HCT116 (cell line): ENCODE data around the gene ERFE. TPM values are rescaled to one million over a fixed set of nuclear protein-coding genes. Genes with fewer than 3 reads are reported as not detected.

Experiments
- ATAC-seq: fragments of 200-7000 bp; cut with Tn5 transposase; 2 replicates; pipeline ENCODE4 v1.9.1; 2020; ENCODE audit warnings: mild to moderate bottlenecking, moderate library complexity
- BruUV-seq: library from RNA; stranded (reverse); fragments of 400-500 nt; replicated peaks from 2 replicates; lab custom pipeline; 2021; lab: Mats Ljungman, UMichigan
- CTCF ChIA-PET: fragments of 300-600 bp; sonication (Branson Sonifier 250); formaldehyde crosslinking; loops from one replicate; lab custom pipeline; 2021; ENCODE audit warnings: antibody characterized with exemption; lab: Charles Lee
- POLR2A ChIA-PET: fragments of 300-600, 350-600 bp; sonication (Branson Sonifier 250); formaldehyde crosslinking; loops from one replicate; lab custom pipeline; 2021; ENCODE audit warnings: antibody characterized with exemption; lab: Charles Lee
- RAD21 ChIA-PET, 2 experiments: fragments of 300-600 bp; sonication (Branson Sonifier 250); formaldehyde crosslinking; loops; one replicate each; lab custom pipeline; 2023; ENCODE audit warnings: low total read pairs in 2 of 2; ENCODE audit not compliant: uncharacterized antibody in 2 of 2, unreplicated experiment in 2 of 2, low non-redundant PET in 1 of 2; lab: Charles Lee
- DNase-seq: peaks from one replicate; pipeline ENCODE4 v3.0.0-alpha.2; 2010; ENCODE audit warnings: low read depth, low spot score
- H2AFZ ChIP-seq: fragments of 200-600 bp; shearing (Covaris generic), sonication (generic); 2 replicates; pipeline ENCODE4 v1.6.1; 2017; ENCODE audit warnings: low read depth, mixed run types, mixed read lengths, antibody characterized with exemption, low read length; ENCODE audit not compliant: poor library complexity, severe bottlenecking
- H3K27ac ChIP-seq: 2 replicates; pipeline ENCODE4 v1.5.1; 2012; ENCODE audit warnings: low read depth, low read length
- H3K27me3 ChIP-seq: fragments of 200-600 bp; sonication (generic); 2 replicates; pipeline ENCODE4 v1.6.1; 2016; ENCODE audit warnings: mixed run types, low read length, mixed read lengths; ENCODE audit not compliant: insufficient read depth
- H3K36me3 ChIP-seq, 2 experiments: fragments of 200-500 bp in 1 of 2; fragments of 200-600 bp in 1 of 2; sonication (Bioruptor generic) in 1 of 2; sonication (generic) in 1 of 2; 2 replicates each; pipeline versions ENCODE4 v1.5.1 to v1.6.1; 2014 to 2016; ENCODE audit warnings: low read length in 2 of 2, inconsistent platforms in 1 of 2, mixed read lengths in 1 of 2, mixed run types in 1 of 2; ENCODE audit not compliant: insufficient read depth in 2 of 2, control insufficient read depth in 1 of 2
- H3K4me1 ChIP-seq, 2 experiments: fragments of 200-600 bp in 1 of 2; sonication (generic) in 1 of 2; 2 replicates each; pipeline versions ENCODE4 v1.5.1 to v1.6.1; 2012 to 2017; ENCODE audit warnings: low read length in 2 of 2, inconsistent platforms in 1 of 2, mild to moderate bottlenecking in 1 of 2, mixed read lengths in 1 of 2, mixed run types in 1 of 2, moderate library complexity in 1 of 2; ENCODE audit not compliant: insufficient read depth in 2 of 2, control insufficient read depth in 1 of 2
- H3K4me2 ChIP-seq: fragments of 200-600 bp; sonication (generic); 2 replicates; pipeline ENCODE4 v1.6.1; 2017; ENCODE audit warnings: mixed run types, low read length, mixed read lengths
- H3K4me3 ChIP-seq, 2 experiments: fragments of 200-600 bp in 1 of 2; sonication (generic) in 1 of 2; replicated peaks in 1 of 2; 2 replicates each; pipeline ENCODE4 v1.5.1; 2011 to 2016; ENCODE audit warnings: low read length in 2 of 2, control low read depth in 1 of 2, low read depth in 1 of 2, mild to moderate bottlenecking in 1 of 2, mixed read lengths in 1 of 2, mixed run types in 1 of 2
- H3K79me2 ChIP-seq: fragments of 200-600 bp; sonication (generic); 2 replicates; pipeline ENCODE4 v1.6.1; 2017; ENCODE audit warnings: mild to moderate bottlenecking, mixed run types, low read length, moderate library complexity, mixed read lengths; ENCODE audit not compliant: insufficient read depth
- H3K9ac ChIP-seq: fragments of 200-600 bp; sonication (generic); 2 replicates; pipeline ENCODE4 v1.6.1; 2016; ENCODE audit warnings: low read length, mixed read lengths
- H3K9me2 ChIP-seq: fragments of 200-600 bp; sonication (generic), shearing (Covaris generic); 2 replicates; pipeline ENCODE4 v1.6.1; 2017; ENCODE audit warnings: mixed run types, mild to moderate bottlenecking, moderate library complexity; ENCODE audit not compliant: insufficient read depth
- H3K9me3 ChIP-seq, 2 experiments: fragments of 200-500 bp in 1 of 2; fragments of 200-600 bp in 1 of 2; sonication (Bioruptor generic) in 1 of 2; sonication (generic) in 1 of 2; 2 replicates each; pipeline ENCODE4 v1.6.1; 2014 to 2017; ENCODE audit warnings: low read length in 2 of 2, mixed read lengths in 2 of 2, inconsistent platforms in 1 of 2, low read depth in 1 of 2, mild to moderate bottlenecking in 1 of 2, mixed run types in 1 of 2, moderate library complexity in 1 of 2; ENCODE audit not compliant: control insufficient read depth in 1 of 2, insufficient read depth in 1 of 2
- H4K20me1 ChIP-seq: fragments of 200-600 bp; sonication (generic), shearing (Covaris generic); 2 replicates; pipeline ENCODE4 v1.6.1; 2017; ENCODE audit warnings: mixed run types, mild to moderate bottlenecking, moderate library complexity; ENCODE audit not compliant: insufficient read depth
- CBX3 ChIP-seq: IDR thresholded peaks from 2 replicates; pipeline ENCODE4 v1.6.1; 2012; ENCODE audit warnings: low read depth
- EGR1 ChIP-seq: IDR thresholded peaks from 2 replicates; pipeline ENCODE4 v1.6.1; 2012; ENCODE audit warnings: low read depth
- ELF1 ChIP-seq: IDR thresholded peaks from 2 replicates; pipeline ENCODE4 v1.6.1; 2012; ENCODE audit warnings: low read depth, borderline replicate concordance
- EZH2phosphoT487 ChIP-seq: fragments of 200-600 bp; IDR thresholded peaks from 2 replicates; pipeline ENCODE4 v1.6.1; 2018; ENCODE audit warnings: antibody characterized with exemption, borderline replicate concordance
- FOSL1 ChIP-seq: IDR thresholded peaks from 2 replicates; pipeline ENCODE4 v1.6.1; 2012; ENCODE audit warnings: low read depth
- POLR2A ChIP-seq: IDR thresholded peaks from 2 replicates; pipeline ENCODE4 v1.7.0; 2011; ENCODE audit warnings: borderline replicate concordance; ENCODE audit not compliant: insufficient read depth, insufficient read length; ENCODE audit errors: extremely low read depth
- POLR2AphosphoS5 ChIP-seq: IDR thresholded peaks from 2 replicates; pipeline ENCODE4 v1.6.1; 2011; ENCODE audit warnings: mild to moderate bottlenecking, low read depth, low read length, moderate library complexity
- SIN3A ChIP-seq: IDR thresholded peaks from 2 replicates; pipeline ENCODE4 v1.6.1; 2012; ENCODE audit warnings: low read depth
- SP1 ChIP-seq: IDR thresholded peaks from 2 replicates; pipeline ENCODE4 v1.6.1; 2012; ENCODE audit warnings: low read depth
- SRF ChIP-seq: IDR thresholded peaks from 2 replicates; pipeline ENCODE4 v1.6.1; 2012; ENCODE audit warnings: low read depth
- ZFX ChIP-seq: fragments of 450-650 bp; IDR thresholded peaks from 2 replicates; pipeline ENCODE4 v1.6.1; 2017
- intact Hi-C: fragments of 100-400 bp; cut with micrococcal nuclease; formaldehyde crosslinking; loops from 2 replicates; pipeline ENCODE4 v1.10.0; 2022
- total RNA-seq: library from RNA; stranded (reverse); gene quantifications from one replicate; pipeline ENCODE4 v1.2.1, GENCODE V29; 2021; ENCODE audit not compliant: unreplicated experiment
- TF ChIP-seq, protein P1 (sequence below): IDR thresholded peaks from 2 replicates; pipeline ENCODE4 v1.6.1; 2012
- TF ChIP-seq, protein P2 (sequence below), 3 experiments: fragments of 200-600 bp in 1 of 3; sonication (generic) in 1 of 3; IDR thresholded peaks in 2 of 3; conservative IDR thresholded peaks in 1 of 3; 2 replicates each; pipeline ENCODE4 v1.5.1; 2012 to 2017; ENCODE audit warnings: low read depth in 2 of 3, low read length in 2 of 3, antibody characterized with exemption in 1 of 3, borderline replicate concordance in 1 of 3, control low read depth in 1 of 3, mild to moderate bottlenecking in 1 of 3, mixed read lengths in 1 of 3, mixed run types in 1 of 3, moderate library complexity in 1 of 3; ENCODE audit not compliant: insufficient read depth in 1 of 3
- TF ChIP-seq, protein P3 (sequence below): IDR thresholded peaks from 2 replicates; pipeline ENCODE4 v1.6.1; 2012; ENCODE audit warnings: low read depth

ERFE gene
- total RNA-seq, 1 experiment from 2014 or later, result 17.3 TPM

DNA sequence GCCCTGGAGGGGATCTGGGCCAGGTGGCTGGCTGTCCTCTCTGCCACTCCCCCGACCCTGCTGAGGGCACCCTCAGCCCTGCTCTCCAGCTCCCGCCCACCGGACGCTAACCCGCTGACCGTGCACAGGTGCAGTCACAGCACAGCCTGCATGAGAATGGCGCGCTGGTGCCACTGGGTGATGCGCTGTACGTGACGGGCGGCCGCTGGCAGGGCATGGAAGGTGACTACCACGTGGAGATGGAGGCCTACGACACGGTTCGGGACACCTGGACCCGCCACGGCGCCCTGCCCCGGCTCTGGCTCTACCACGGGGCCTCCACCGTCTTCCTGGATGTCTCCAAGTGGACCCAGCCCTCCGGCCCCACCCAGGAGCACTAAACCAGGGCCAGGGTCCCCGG lies 8.1 kb upstream of the ERFE start:
- CTCF ChIA-PET, result no interaction called here
- ATAC-seq, result no peak
- RAD21 ChIA-PET, result no interaction called here

More for the DNA sequence above, 8.1 kb upstream of the ERFE start:
- Histone ChIP-seq H3K4me2 (no peak overlapping the region), H3K79me2 (no peaks in the 10 kb centered on the region), H3K4me3 (no peak overlapping the region), H3K27ac (no peak overlapping the region), H3K27me3 (no peaks in the 10 kb centered on the region), H3K9me3 (no peaks in the 10 kb centered on the region), H3K4me1 (peaks cover 4 to 14% of the 10 kb centered on the region in 2 experiments; a peak in 3 of 4 replicates), H3K9ac (no peak overlapping the region), H4K20me1 (no peaks in the 10 kb centered on the region), H2AFZ (no peak overlapping the region), H3K9me2 (no peaks in the 10 kb centered on the region), H3K36me3 (no peaks in the 10 kb centered on the region)
- DNase-seq, result no peak
- no TSS peak for BruUV-seq
- TF ChIP-seq EGR1, result no peak
- no peak for TF ChIP-seq SRF
- no peak for TF ChIP-seq SP1
- TF ChIP-seq, protein P1, sequence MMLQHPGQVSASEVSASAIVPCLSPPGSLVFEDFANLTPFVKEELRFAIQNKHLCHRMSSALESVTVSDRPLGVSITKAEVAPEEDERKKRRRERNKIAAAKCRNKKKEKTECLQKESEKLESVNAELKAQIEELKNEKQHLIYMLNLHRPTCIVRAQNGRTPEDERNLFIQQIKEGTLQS, result no peak
- no peak for TF ChIP-seq ELF1
- TF ChIP-seq POLR2AphosphoS5, result no peak
- TF ChIP-seq SIN3A, result no peak
- TF ChIP-seq, protein P2, sequence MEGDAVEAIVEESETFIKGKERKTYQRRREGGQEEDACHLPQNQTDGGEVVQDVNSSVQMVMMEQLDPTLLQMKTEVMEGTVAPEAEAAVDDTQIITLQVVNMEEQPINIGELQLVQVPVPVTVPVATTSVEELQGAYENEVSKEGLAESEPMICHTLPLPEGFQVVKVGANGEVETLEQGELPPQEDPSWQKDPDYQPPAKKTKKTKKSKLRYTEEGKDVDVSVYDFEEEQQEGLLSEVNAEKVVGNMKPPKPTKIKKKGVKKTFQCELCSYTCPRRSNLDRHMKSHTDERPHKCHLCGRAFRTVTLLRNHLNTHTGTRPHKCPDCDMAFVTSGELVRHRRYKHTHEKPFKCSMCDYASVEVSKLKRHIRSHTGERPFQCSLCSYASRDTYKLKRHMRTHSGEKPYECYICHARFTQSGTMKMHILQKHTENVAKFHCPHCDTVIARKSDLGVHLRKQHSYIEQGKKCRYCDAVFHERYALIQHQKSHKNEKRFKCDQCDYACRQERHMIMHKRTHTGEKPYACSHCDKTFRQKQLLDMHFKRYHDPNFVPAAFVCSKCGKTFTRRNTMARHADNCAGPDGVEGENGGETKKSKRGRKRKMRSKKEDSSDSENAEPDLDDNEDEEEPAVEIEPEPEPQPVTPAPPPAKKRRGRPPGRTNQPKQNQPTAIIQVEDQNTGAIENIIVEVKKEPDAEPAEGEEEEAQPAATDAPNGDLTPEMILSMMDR (IDR thresholded peaks at IDR 0.05 in 2 of 3, conservative IDR thresholded peaks at IDR 0.05 in 1 of 3; ENCODE audit: borderline replicate concordance in 1 of 3, insufficient read depth in 1 of 3, low read depth in 2 of 3, low read length in 2 of 3), result no peak
- TF ChIP-seq EZH2phosphoT487, result no peak
- no peak for TF ChIP-seq FOSL1
- TF ChIP-seq, protein P3, sequence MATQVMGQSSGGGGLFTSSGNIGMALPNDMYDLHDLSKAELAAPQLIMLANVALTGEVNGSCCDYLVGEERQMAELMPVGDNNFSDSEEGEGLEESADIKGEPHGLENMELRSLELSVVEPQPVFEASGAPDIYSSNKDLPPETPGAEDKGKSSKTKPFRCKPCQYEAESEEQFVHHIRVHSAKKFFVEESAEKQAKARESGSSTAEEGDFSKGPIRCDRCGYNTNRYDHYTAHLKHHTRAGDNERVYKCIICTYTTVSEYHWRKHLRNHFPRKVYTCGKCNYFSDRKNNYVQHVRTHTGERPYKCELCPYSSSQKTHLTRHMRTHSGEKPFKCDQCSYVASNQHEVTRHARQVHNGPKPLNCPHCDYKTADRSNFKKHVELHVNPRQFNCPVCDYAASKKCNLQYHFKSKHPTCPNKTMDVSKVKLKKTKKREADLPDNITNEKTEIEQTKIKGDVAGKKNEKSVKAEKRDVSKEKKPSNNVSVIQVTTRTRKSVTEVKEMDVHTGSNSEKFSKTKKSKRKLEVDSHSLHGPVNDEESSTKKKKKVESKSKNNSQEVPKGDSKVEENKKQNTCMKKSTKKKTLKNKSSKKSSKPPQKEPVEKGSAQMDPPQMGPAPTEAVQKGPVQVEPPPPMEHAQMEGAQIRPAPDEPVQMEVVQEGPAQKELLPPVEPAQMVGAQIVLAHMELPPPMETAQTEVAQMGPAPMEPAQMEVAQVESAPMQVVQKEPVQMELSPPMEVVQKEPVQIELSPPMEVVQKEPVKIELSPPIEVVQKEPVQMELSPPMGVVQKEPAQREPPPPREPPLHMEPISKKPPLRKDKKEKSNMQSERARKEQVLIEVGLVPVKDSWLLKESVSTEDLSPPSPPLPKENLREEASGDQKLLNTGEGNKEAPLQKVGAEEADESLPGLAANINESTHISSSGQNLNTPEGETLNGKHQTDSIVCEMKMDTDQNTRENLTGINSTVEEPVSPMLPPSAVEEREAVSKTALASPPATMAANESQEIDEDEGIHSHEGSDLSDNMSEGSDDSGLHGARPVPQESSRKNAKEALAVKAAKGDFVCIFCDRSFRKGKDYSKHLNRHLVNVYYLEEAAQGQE, result no peak
- no peak for TF ChIP-seq ZFX
- TF ChIP-seq POLR2A, result no peak
- TF ChIP-seq CBX3, result no peak
- intact Hi-C loops, result no loop called here
- POLR2A ChIA-PET, result no interaction called here
